ENCODE results near the gene ZNF609.

GRCh38 chr15:64683378-64683777 is 223.0 kb downstream of the ZNF609 start:
- TF ChIP-seq POLR2AphosphoS5 (IDR thresholded peaks at IDR 0.05; ENCODE audit: low read depth, low read length): no peak
- no peak for TF ChIP-seq POLR2A (IDR thresholded peaks at IDR 0.05; ENCODE audit: low read depth, low read length)
- no peak for TF ChIP-seq TAF1 (IDR thresholded peaks at IDR 0.05; ENCODE audit: borderline replicate concordance, low read depth, low read length)

Measured in GM12892 (cell line).